Measurements from ENCODE around the gene PAMR1.
"Not testable (repeated sequence)": the region's sequence is repeated elsewhere in the genome, so short reads cannot be mapped to it uniquely, and the experiment has no call there.

The PAMR1 gene

GRCh38 chr11:35555488-35555887, 30.1 kb upstream of the PAMR1 start:
- TF ChIP-seq TAF1 (IDR thresholded peaks at IDR 0.05; ENCODE audit: low read depth, low read length) (no peak), SPI1 (IDR thresholded peaks at IDR 0.05; ENCODE audit: low read depth, low read length) (no peak), POU2F2 (IDR thresholded peaks at IDR 0.05; ENCODE audit: low read depth, low read length) (no peak), PAX5 (IDR thresholded peaks at IDR 0.05; ENCODE audit: insufficient read depth, low read length, severe bottlenecking) (no peak), POLR2AphosphoS5 (IDR thresholded peaks at IDR 0.05; ENCODE audit: low read depth, low read length) (no peak), POLR2A (IDR thresholded peaks at IDR 0.05; ENCODE audit: low read depth, low read length) (no peak)
- no peak for FAIRE-seq
- DNase-seq (ENCODE audit: insufficient read length, low spot score) = no peak

DNA sequence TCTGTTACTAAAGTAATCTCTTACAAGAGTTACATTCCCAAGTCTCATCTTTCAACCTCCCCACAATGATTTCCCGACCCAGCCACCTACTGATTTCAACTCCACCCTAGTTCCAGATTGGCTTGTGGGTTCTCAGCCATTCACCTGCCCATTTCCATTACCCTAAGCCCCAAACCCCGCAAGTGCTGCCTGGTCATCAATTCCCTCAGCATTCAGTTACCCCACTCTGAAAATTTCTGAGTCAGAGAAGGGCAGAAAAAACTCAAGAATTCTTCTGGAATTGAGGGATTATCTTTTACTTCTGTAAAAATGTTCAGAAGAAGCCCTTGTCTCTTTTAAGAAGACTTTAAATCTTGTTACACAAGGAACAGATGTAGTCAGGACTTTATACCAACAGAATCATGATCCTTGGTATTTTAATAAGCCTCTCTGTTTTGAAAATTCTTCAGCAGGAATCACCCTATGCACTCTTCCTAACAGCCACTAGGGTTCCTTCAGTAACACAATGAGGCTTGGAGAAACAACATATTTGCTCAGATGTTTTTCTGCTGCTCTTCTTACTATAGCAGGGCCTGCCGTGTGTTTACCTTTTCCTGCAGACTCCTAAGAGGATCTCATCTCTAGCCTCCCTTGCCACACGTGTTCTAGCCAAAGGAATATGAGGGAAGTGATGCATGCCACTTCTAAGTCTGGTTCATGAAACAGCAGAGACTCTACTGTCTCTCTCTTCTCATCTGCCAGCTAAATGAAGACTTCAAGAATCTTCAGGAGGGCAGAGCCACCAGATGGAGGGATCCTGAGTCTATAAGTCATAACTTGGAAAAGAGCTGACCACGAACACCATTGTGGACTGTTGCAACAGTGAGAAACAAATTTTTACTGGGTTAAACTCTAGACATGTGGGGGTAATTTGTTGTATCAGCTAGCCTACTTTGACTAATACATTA, 29.3 kb upstream of the PAMR1 start:
- no peak for FAIRE-seq
- TF ChIP-seq TAF1 (IDR thresholded peaks at IDR 0.05; ENCODE audit: low read depth, low read length) (no peak), POLR2A (IDR thresholded peaks at IDR 0.05; ENCODE audit: low read depth, low read length) (no peak)
- no peak for DNase-seq (ENCODE audit: insufficient read length, low spot score)

GRCh38 chr11:35553831-35554230, 28.4 kb upstream of the PAMR1 start:
- DNase-seq (ENCODE audit: insufficient read length, low spot score) = no peak
- TF ChIP-seq TAF1 (IDR thresholded peaks at IDR 0.05; ENCODE audit: low read depth, low read length) (no peak), POU2F2 (IDR thresholded peaks at IDR 0.05; ENCODE audit: low read depth, low read length) (no peak), PAX5 (IDR thresholded peaks at IDR 0.05; ENCODE audit: insufficient read depth, low read length, severe bottlenecking) (no peak), POLR2A (IDR thresholded peaks at IDR 0.05; ENCODE audit: low read depth, low read length) (no peak), POLR2AphosphoS5 (IDR thresholded peaks at IDR 0.05; ENCODE audit: low read depth, low read length) (no peak), SPI1 (IDR thresholded peaks at IDR 0.05; ENCODE audit: low read depth, low read length) (no peak)
- no peak for FAIRE-seq

DNA sequence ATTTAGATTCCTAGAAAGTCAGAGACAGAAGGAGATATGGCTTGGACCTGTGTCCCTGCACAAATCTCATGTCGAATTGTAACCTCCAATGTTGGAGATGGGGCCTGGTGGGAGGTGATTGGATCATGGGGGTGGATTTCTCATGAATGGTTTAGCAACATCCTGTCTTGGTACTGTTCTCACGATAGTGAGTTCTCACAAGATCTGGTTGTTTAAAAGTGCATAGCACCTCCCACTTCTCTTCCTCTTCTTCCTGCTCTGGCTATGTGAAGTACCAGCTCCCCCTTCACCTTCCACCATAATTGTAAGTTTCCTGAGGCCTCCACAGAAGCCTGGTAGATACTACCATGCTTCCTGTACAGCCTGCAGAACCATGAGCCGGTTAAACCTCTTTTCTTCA, 27.6 kb upstream of the PAMR1 start:
- FAIRE-seq (no peak), DNase-seq (ENCODE audit: insufficient read length, low spot score) (no peak)
- no peak for TF ChIP-seq POLR2AphosphoS5 (IDR thresholded peaks at IDR 0.05; ENCODE audit: low read depth, low read length)
- no peak for TF ChIP-seq POU2F2 (IDR thresholded peaks at IDR 0.05; ENCODE audit: low read depth, low read length)
- no peak for TF ChIP-seq TAF1 (IDR thresholded peaks at IDR 0.05; ENCODE audit: low read depth, low read length)

DNA sequence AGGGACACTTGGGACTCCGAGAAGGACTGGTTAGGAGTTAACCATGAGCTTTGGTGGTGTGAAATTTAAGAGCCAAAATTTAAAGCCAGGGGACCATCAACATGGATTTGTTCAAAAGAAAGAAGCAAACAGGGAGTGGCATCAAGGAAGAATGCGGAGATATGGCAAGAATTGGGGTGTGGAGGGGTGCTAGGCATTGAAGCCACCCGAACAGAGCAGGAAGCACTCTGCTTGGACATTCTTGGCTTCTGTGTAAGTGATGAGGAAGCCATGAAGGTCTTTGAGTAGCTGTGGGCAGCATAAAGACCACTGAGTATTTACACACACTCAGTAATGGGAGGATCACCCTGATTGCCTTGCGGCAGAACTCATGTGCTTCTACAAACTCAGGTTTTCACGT, 27.2 kb upstream of the PAMR1 start:
- TF ChIP-seq TAF1 (IDR thresholded peaks at IDR 0.05; ENCODE audit: low read depth, low read length) = no peak
- TF ChIP-seq POU2F2 (IDR thresholded peaks at IDR 0.05; ENCODE audit: low read depth, low read length) = no peak
- TF ChIP-seq PAX5 (IDR thresholded peaks at IDR 0.05; ENCODE audit: insufficient read depth, low read length, severe bottlenecking) = no peak
- no peak for TF ChIP-seq POLR2AphosphoS5 (IDR thresholded peaks at IDR 0.05; ENCODE audit: low read depth, low read length)
- TF ChIP-seq SPI1 (IDR thresholded peaks at IDR 0.05; ENCODE audit: low read depth, low read length) = no peak
- no peak for TF ChIP-seq POLR2A (IDR thresholded peaks at IDR 0.05; ENCODE audit: low read depth, low read length)
- no peak for DNase-seq (ENCODE audit: insufficient read length, low spot score)
- FAIRE-seq = no peak

DNA sequence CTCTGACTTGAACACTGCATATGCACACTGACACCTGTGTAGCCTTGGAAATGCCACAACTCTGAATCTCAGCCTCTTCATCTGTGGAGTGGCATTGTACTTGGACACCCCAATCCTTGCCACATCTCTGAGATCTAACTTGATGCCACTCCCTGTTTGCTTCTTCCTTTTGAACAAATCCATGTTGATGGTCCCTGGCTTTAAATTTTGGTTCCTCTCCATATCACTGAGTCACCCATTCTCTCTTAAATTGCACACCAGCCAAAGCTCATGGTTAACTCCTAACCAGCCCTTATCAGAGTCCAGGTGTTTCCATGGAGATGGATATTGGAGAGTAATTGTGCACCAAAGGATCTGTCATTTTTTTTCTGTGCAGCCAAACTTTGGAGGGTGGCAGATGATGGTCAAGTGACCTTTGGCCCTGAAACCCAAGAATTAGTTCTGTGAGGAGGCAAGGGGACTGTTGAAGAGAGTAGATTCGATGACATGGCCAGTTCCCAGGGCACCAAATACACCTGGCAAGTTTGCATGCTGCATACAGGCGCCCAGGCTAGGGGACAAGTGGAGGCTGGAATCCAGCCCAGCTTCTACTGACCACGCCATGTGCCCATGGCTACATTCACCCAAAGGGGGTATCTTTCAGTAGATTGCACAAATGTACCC, 25.1 kb upstream of the PAMR1 start:
- FAIRE-seq = no peak
- TF ChIP-seq POLR2AphosphoS5 (IDR thresholded peaks at IDR 0.05; ENCODE audit: low read depth, low read length) = no peak
- no peak for TF ChIP-seq POLR2A (IDR thresholded peaks at IDR 0.05; ENCODE audit: low read depth, low read length)

GRCh38 chr11:35549787-35550186, 24.4 kb upstream of the PAMR1 start:
- TF ChIP-seq PAX5 (IDR thresholded peaks at IDR 0.05; ENCODE audit: insufficient read depth, low read length, severe bottlenecking) = no peak
- no peak for TF ChIP-seq TAF1 (IDR thresholded peaks at IDR 0.05; ENCODE audit: low read depth, low read length)
- no peak for TF ChIP-seq POLR2AphosphoS5 (IDR thresholded peaks at IDR 0.05; ENCODE audit: low read depth, low read length)
- no peak for TF ChIP-seq SPI1 (IDR thresholded peaks at IDR 0.05; ENCODE audit: low read depth, low read length)
- TF ChIP-seq POU2F2 (IDR thresholded peaks at IDR 0.05; ENCODE audit: low read depth, low read length) = no peak
- TF ChIP-seq POLR2A (IDR thresholded peaks at IDR 0.05; ENCODE audit: low read depth, low read length) = no peak
- DNase-seq (ENCODE audit: insufficient read length, low spot score) = no peak
- no peak for FAIRE-seq

More for the DNA sequence above, 25.1 kb upstream of the PAMR1 start:
- no peak for DNase-seq (ENCODE audit: insufficient read length, low spot score)

GRCh38 chr11:35548925-35549561, 23.6 kb upstream of the PAMR1 start:
- no peak for DNase-seq (ENCODE audit: insufficient read length, low spot score)

DNA sequence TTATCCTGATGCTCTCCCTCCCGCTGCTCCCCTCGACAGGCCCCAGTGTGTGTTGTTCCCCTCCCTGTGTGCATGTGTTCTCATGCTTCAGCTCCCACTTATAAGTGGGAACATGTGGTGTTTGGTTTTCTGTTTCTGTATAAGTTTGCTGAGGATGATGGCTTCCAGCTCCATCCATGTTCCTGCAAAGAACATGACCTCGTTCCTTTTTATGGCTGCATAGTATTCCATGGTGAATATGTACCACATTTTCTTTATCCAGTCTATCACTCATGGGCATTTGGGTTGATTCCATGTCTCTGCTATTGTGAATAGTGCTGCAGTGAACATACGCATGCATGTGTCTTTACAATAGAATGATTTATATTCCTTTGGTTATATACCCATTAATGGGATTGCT, 22.6 kb upstream of the PAMR1 start:
- FAIRE-seq = not testable (repeated sequence)

More at GRCh38 chr11:35548925-35549561, 23.6 kb upstream of the PAMR1 start:
- no peak for FAIRE-seq
- TF ChIP-seq POLR2A (IDR thresholded peaks at IDR 0.05; ENCODE audit: low read depth, low read length) (no peak), SPI1 (IDR thresholded peaks at IDR 0.05; ENCODE audit: low read depth, low read length) (no peak), POU2F2 (IDR thresholded peaks at IDR 0.05; ENCODE audit: low read depth, low read length) (no peak), PAX5 (IDR thresholded peaks at IDR 0.05; ENCODE audit: insufficient read depth, low read length, severe bottlenecking) (no peak), TAF1 (IDR thresholded peaks at IDR 0.05; ENCODE audit: low read depth, low read length) (no peak), POLR2AphosphoS5 (IDR thresholded peaks at IDR 0.05; ENCODE audit: low read depth, low read length) (no peak)

DNA sequence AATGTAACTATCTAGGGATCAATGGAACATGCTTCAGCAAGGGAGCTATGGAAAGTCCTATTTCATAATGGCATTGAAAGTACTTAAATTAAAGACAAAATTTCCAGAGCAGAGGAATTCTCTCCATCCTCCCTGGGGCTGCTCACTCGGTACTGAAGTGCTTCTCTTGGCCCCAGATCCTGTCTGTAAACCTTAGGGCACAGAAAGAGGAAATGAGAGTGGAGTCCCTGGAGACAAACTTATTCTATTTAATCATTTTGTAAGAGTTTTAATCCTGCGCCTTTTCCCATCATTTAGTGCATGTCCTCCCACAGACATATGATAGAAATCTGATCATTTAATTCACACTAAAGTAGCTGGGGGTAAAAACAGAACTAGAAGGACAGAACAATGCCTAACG, 20.9 kb upstream of the PAMR1 start:
- TF ChIP-seq POLR2AphosphoS5 (IDR thresholded peaks at IDR 0.05; ENCODE audit: low read depth, low read length) (no peak), POLR2A (IDR thresholded peaks at IDR 0.05; ENCODE audit: low read depth, low read length) (no peak), PAX5 (IDR thresholded peaks at IDR 0.05; ENCODE audit: insufficient read depth, low read length, severe bottlenecking) (no peak), SPI1 (IDR thresholded peaks at IDR 0.05; ENCODE audit: low read depth, low read length) (peak; percentile 72), POU2F2 (IDR thresholded peaks at IDR 0.05; ENCODE audit: low read depth, low read length) (no peak), TAF1 (IDR thresholded peaks at IDR 0.05; ENCODE audit: low read depth, low read length) (no peak)
- DNase-seq (ENCODE audit: insufficient read length, low spot score) = no peak
- no peak for FAIRE-seq

More for the DNA sequence above, 22.6 kb upstream of the PAMR1 start:
- not testable (repeated sequence) for DNase-seq (ENCODE audit: insufficient read length, low spot score)

Data from GM12891 (cell line).